HUES48 (cell line): Measurements from ENCODE around the gene PIEZO1.

Experiments used
- H3K27ac ChIP-seq: one replicate; pipeline ENCODE4 v1.7.0; 2013; ENCODE audit warnings: low read depth, low read length, inconsistent platforms
- H3K27me3 ChIP-seq: 2 replicates; pipeline ENCODE4 v1.6.1; 2013; ENCODE audit warnings: mild to moderate bottlenecking, low read length; ENCODE audit not compliant: control insufficient read depth, insufficient read depth
- H3K36me3 ChIP-seq: 2 replicates; pipeline ENCODE4 v1.6.1; 2013; ENCODE audit warnings: low read length; ENCODE audit not compliant: control insufficient read depth, insufficient read depth
- H3K4me1 ChIP-seq: 2 replicates; pipeline ENCODE4 v1.6.1; 2013; ENCODE audit warnings: mild to moderate bottlenecking, low read length; ENCODE audit not compliant: control insufficient read depth, insufficient read depth
- H3K4me3 ChIP-seq: 2 replicates; pipeline ENCODE4 v1.5.1; 2013; ENCODE audit warnings: mild to moderate bottlenecking, low read depth, low read length
- H3K9ac ChIP-seq: 2 replicates; pipeline ENCODE4 v1.6.1; 2013; ENCODE audit warnings: mild to moderate bottlenecking, low read depth, low read length, moderate library complexity
- H3K9me3 ChIP-seq: 2 replicates; pipeline ENCODE4 v1.6.1; 2013; ENCODE audit warnings: low read length; ENCODE audit not compliant: control insufficient read depth, insufficient read depth

The PIEZO1 gene

GRCh38 chr16:88721236-88721635 is 63.8 kb downstream of the PIEZO1 start:
- Histone ChIP-seq H3K9ac (no peak overlapping the region), H3K4me3 (no peak overlapping the region), H3K9me3 (no peaks in the 10 kb centered on the region), H3K36me3 (peaks cover 66% of the 10 kb centered on the region), H3K27me3 (no peaks in the 10 kb centered on the region), H3K27ac (no peak overlapping the region), H3K4me1 (no peaks in the 10 kb centered on the region)

DNA sequence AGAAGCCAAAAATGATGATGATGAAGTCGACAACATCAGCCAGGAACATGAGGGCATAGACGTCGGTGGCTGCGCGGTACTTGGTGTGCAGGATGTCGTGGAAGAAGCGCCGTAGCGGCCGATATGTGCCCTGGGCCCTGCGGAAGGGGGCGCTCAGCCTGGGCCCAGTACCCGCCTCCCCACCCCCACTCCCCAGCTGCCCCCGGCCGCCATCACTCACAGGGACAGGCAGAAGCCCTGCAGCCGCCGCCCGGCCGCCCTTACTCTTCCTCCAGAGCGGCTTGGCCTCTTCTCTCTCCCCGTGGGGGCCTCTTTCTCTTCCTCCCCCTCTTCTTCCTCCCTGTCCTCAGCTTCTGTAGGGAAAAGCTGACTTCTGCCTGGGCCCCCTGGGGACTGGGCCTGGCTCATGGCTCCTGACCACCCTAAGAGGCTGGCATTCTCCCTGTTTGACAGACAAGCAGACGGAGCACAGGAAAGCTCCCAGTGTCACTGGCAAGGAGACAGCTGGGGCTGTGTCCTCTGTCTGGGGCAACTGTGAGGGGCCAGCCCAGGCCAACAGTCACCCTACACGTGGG is 64.5 kb downstream of the PIEZO1 start:
- Histone ChIP-seq H3K27me3 (no peaks in the 10 kb centered on the region), H3K36me3 (peaks cover 68% of the 10 kb centered on the region), H3K9ac (no peak overlapping the region), H3K27ac (no peak overlapping the region), H3K4me1 (no peaks in the 10 kb centered on the region), H3K9me3 (no peaks in the 10 kb centered on the region), H3K4me3 (no peak overlapping the region)

DNA sequence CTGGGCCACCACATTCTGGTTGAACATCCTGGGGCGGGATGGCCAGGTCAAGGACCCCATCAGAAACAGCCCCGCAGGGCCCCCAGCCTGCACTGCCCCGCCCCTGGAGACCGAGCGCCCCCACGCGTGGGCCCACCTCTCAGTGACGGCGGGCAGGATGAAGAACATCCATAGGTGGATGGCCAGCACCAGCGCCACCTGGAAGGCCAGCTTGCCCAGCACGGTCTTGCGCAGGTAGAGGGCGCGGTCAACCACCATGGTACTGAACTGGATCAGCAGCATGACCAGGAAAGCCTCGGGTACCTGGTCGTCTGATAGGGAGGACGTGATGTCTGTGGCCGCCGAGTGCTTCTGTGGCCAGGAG is 65.1 kb downstream of the PIEZO1 start:
- no peaks in the 10 kb centered on the region for H3K27me3 ChIP-seq
- H3K4me3 ChIP-seq = no peak overlapping the region
- no peaks in the 10 kb centered on the region for H3K4me1 ChIP-seq
- H3K9ac ChIP-seq = no peak overlapping the region
- no peak overlapping the region for H3K27ac ChIP-seq
- no peaks in the 10 kb centered on the region for H3K9me3 ChIP-seq
- peaks cover 68% of the 10 kb centered on the region for H3K36me3 ChIP-seq

GRCh38 chr16:88719267-88719932 is 65.6 kb downstream of the PIEZO1 start:
- peaks cover 69% of the 10 kb centered on the region for H3K36me3 ChIP-seq
- H3K4me1 ChIP-seq = no peaks in the 10 kb centered on the region
- no peaks in the 10 kb centered on the region for H3K27me3 ChIP-seq
- H3K4me3 ChIP-seq = no peak overlapping the region
- H3K9ac ChIP-seq = no peak overlapping the region
- no peak overlapping the region for H3K27ac ChIP-seq
- no peaks in the 10 kb centered on the region for H3K9me3 ChIP-seq

- no peaks in the 10 kb centered on the region for H3K4me1 ChIP-seq
- no peaks in the 10 kb centered on the region for H3K9me3 ChIP-seq
- no peak overlapping the region for H3K4me3 ChIP-seq
- H3K27ac ChIP-seq = no peak overlapping the region
- no peak overlapping the region for H3K9ac ChIP-seq
- peaks cover 77% of the 10 kb centered on the region for H3K36me3 ChIP-seq
- H3K27me3 ChIP-seq = no peaks in the 10 kb centered on the region
These were observed 66.8 kb downstream of the PIEZO1 start for GRCh38 chr16:88718178-88718577.

DNA sequence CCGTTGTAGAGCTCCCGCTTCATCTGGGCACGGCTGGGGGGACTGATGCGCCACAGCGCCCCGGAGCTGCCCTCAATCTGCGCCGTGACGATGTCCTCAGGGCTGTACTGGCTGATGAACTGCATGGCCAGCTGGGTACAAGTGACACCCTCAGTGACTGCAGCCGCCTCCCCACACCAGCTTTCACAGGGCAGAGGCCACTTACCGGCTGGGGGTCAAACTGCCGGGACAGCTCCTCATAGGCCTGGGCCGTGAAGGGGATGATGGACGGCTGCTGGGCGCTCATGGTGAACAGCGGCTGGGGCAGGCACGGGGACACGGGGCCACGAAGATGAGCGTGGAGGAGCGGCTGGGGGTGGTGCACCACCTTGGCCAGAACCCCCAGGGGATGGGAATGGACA is 68.4 kb downstream of the PIEZO1 start:
- H3K27ac ChIP-seq = no peak overlapping the region
- no peaks in the 10 kb centered on the region for H3K4me1 ChIP-seq
- no peaks in the 10 kb centered on the region for H3K27me3 ChIP-seq
- no peak overlapping the region for H3K4me3 ChIP-seq
- no peak overlapping the region for H3K9ac ChIP-seq
- H3K36me3 ChIP-seq = peaks cover 72% of the 10 kb centered on the region
- H3K9me3 ChIP-seq = no peaks in the 10 kb centered on the region

- H3K27me3 ChIP-seq = no peaks in the 10 kb centered on the region
- no peaks in the 10 kb centered on the region for H3K9me3 ChIP-seq
- H3K9ac ChIP-seq = no peak overlapping the region
- no peaks in the 10 kb centered on the region for H3K4me1 ChIP-seq
- no peak overlapping the region for H3K27ac ChIP-seq
- H3K36me3 ChIP-seq = peaks cover 72% of the 10 kb centered on the region
- no peak overlapping the region for H3K4me3 ChIP-seq
These were observed 68.8 kb downstream of the PIEZO1 start for GRCh38 chr16:88716201-88716600.

DNA sequence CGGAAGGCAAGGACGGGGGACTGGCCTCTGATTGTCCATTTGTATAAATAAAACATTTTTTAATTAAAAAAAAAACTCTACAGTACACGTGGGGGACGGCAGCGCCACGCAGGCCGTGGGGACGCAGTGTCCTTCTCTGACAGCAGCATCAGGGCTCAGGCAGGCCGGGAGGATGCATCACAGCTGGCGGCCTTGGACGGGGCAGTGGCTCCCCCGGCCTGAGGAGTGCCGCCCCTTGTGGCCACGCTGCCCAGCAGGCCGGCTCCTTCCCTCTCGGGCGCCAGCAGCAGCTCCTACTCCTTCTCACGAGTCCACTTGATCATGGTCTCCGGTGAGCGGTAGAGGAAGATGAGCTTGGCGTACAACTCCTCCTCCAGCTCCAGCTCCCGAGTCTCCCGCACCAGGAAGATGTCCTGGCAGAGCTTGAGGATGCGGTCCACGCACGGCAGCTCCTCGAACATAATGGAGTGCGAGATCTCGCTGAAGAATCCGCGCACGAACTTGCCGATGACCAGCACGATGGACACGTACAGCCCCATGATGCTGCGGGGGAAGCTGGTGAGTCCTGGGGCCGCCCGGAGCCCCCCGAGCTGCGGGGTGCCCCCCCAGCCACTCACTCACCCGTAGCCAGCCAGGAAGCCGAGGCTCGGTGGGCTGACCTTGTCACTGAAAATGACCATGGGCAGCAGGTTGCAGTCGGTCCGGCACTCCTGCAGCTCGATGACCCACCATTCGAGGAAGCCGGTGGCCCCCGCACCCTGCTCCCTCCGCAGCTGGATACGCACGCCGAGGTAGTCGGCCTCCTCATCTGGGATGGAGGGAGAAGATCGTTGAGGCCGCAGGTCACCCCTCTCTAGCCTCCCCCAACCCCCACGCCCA is 69.5 kb downstream of the PIEZO1 start:
- H3K4me3 ChIP-seq = no peak overlapping the region
- no peak overlapping the region for H3K27ac ChIP-seq
- no peaks in the 10 kb centered on the region for H3K9me3 ChIP-seq
- H3K9ac ChIP-seq = no peak overlapping the region
- H3K27me3 ChIP-seq = no peaks in the 10 kb centered on the region
- H3K36me3 ChIP-seq = peaks cover 67% of the 10 kb centered on the region
- no peaks in the 10 kb centered on the region for H3K4me1 ChIP-seq

- Histone ChIP-seq H3K9me3 (no peaks in the 10 kb centered on the region), H3K9ac (no peak overlapping the region), H3K27ac (no peak overlapping the region), H3K27me3 (no peaks in the 10 kb centered on the region), H3K4me3 (no peak overlapping the region), H3K4me1 (no peaks in the 10 kb centered on the region), H3K36me3 (peaks cover 61% of the 10 kb centered on the region)
These were observed 70.4 kb downstream of the PIEZO1 start for GRCh38 chr16:88714420-88715302.

DNA sequence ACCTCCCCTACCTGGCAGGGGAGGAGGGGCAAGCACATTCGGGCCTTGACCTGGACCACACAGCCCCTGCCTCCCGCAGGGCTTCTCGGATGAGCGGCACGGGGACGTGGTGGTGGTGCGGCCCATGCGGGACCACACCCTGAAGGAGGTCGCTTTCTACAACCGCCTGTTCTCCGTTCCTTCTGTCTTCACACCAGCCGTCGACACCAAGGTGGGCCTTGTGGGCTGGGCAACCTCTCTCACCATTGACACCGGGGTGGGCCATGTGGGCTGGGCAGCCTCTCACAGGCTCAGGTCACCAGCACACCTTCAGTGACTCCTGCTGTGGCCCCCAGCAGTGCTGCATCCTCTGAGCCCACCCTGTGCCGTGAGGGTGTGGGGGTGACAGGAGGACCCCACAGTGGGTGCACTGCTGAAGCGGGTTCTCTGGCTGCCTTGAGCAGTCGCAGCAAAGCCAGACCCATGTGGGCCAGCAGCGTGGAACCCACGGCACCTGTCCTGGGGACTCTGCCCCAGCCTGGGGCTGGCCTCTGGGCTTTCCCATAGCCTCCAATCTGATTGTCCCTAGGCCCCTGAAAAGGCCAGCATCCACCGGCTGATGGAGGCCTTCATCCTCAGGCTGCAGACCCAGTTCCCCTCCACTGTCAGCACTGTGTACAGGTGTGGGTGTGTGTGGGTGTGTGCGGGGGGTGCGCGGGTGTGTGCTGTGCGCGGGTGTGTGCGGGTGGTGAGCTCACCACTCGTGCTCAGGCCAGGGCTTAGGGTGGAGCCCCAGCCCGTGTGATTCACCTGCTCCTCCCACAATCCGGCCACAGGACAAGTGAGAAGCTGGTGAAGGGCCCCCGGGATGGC is 71.2 kb downstream of the PIEZO1 start:
- H3K4me1 ChIP-seq = no peaks in the 10 kb centered on the region
- H3K27me3 ChIP-seq = no peaks in the 10 kb centered on the region
- no peak overlapping the region for H3K9ac ChIP-seq

More for the DNA sequence above, 71.2 kb downstream of the PIEZO1 start:
- H3K9me3 ChIP-seq = no peaks in the 10 kb centered on the region
- no peak overlapping the region for H3K27ac ChIP-seq
- H3K4me3 ChIP-seq = no peak overlapping the region
- peaks cover 52% of the 10 kb centered on the region for H3K36me3 ChIP-seq
